Measurements from ENCODE around the gene SH3D21. TPM values are rescaled to one million over a fixed set of nuclear protein-coding genes. Genes with fewer than 3 reads are reported as not detected.

Gene SH3D21
- total RNA-seq, 1 donor from 2014 or later, result 1.7 TPM

DNA sequence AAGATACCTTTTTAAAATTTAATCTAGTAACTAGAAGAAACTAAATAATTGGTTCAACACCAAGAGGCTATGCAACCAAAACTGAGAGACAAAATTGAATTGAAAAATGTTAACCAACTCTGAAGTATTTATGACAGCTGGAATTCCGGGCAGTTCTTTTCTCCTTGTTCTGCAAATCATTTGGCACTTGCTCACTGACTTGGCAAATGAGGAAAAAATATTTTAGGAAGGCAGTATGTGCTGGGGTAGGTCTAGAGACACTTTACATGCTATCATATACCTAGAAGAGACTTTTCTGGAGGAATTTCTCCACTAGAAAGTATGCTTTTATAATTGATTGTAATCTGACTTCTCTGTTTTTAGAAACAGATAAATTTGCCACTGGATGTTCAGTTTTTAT lies 22.1 kb upstream of the SH3D21 start:
- H3K27me3 ChIP-seq (ENCODE audit: control insufficient read depth, insufficient read depth, low read length), result no peaks in the 10 kb centered on the region
- no peak for DNase-seq (ENCODE audit: low read depth)
- TF ChIP-seq, protein P1, sequence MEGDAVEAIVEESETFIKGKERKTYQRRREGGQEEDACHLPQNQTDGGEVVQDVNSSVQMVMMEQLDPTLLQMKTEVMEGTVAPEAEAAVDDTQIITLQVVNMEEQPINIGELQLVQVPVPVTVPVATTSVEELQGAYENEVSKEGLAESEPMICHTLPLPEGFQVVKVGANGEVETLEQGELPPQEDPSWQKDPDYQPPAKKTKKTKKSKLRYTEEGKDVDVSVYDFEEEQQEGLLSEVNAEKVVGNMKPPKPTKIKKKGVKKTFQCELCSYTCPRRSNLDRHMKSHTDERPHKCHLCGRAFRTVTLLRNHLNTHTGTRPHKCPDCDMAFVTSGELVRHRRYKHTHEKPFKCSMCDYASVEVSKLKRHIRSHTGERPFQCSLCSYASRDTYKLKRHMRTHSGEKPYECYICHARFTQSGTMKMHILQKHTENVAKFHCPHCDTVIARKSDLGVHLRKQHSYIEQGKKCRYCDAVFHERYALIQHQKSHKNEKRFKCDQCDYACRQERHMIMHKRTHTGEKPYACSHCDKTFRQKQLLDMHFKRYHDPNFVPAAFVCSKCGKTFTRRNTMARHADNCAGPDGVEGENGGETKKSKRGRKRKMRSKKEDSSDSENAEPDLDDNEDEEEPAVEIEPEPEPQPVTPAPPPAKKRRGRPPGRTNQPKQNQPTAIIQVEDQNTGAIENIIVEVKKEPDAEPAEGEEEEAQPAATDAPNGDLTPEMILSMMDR (IDR thresholded peaks at IDR 0.05; ENCODE audit: insufficient read depth, low read length, poor library complexity, severe bottlenecking), result no peak
- no peak overlapping the region for H3K4me3 ChIP-seq (ENCODE audit: low read depth, low read length)
- peaks cover 3% of the 10 kb centered on the region for H3K36me3 ChIP-seq (ENCODE audit: control insufficient read depth, insufficient read depth, low read length)

DNA sequence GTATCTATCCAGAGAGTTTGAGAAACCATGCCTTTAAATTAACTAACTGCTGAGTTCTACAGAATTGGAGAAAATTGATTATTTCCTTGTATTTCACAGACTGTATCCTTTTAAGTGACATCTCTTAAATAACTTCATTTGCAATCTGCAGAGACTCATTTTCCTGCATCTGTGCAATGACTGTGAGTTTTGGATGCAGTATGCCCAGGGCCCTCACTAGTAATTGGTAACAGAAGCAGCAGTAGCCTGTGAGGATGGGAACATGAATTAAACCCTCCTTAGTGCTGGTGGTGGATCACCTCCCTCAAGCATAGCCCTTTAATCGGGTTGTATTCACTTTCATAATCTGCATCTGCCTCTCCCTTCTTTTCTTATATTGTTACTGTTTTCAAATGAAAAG lies 21.7 kb upstream of the SH3D21 start:
- peaks cover 3% of the 10 kb centered on the region for H3K36me3 ChIP-seq (ENCODE audit: control insufficient read depth, insufficient read depth, low read length)
- no peak overlapping the region for H3K4me3 ChIP-seq (ENCODE audit: low read depth, low read length)
- no peaks in the 10 kb centered on the region for H3K27me3 ChIP-seq (ENCODE audit: control insufficient read depth, insufficient read depth, low read length)
- DNase-seq (ENCODE audit: low read depth), result no peak
- TF ChIP-seq, protein P1 (IDR thresholded peaks at IDR 0.05; ENCODE audit: insufficient read depth, low read length, poor library complexity, severe bottlenecking), result no peak

DNA sequence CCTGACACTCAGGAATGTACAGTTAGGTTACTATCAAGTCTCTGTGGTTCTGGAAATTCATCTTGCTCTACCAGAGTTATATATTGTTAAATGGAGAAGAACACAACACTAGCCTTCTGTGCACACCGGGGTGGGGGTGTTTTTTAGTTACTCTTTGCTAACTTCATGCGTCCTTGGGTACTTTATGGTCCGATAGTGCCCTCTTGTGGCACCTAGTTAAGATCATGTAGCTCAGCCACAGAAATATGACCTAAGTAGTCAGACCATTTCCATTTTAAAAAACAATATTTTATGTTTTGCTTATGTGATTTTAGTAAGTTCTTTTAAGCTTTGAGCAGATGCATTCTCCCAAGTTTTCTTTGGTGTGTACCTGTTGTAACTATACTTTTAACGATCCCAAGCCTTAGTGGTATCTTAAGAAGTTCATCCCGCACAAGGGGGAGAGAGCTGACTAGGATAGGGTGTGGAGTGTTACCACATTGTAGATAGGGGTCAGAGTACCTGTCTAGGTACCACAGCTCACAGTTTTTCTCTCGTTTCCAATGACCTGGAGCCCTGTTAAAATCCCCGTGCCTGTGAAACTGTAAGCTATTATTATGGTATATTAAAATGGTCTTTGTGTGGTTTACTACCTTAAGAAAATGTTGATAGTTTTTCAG lies 20.6 kb upstream of the SH3D21 start:
- H3K36me3 ChIP-seq (ENCODE audit: control insufficient read depth, insufficient read depth, low read length), result peaks cover 3% of the 10 kb centered on the region
- H3K4me3 ChIP-seq (ENCODE audit: low read depth, low read length), result no peak overlapping the region
- peak; percentile 50 for DNase-seq (ENCODE audit: low read depth)
- H3K27me3 ChIP-seq (ENCODE audit: control insufficient read depth, insufficient read depth, low read length), result no peaks in the 10 kb centered on the region
- TF ChIP-seq, protein P1 (IDR thresholded peaks at IDR 0.05; ENCODE audit: insufficient read depth, low read length, poor library complexity, severe bottlenecking), result peak; percentile 68

GRCh38 chr1:36286802-36287201 lies 19.4 kb upstream of the SH3D21 start:
- TF ChIP-seq, protein P1 (IDR thresholded peaks at IDR 0.05; ENCODE audit: insufficient read depth, low read length, poor library complexity, severe bottlenecking), result no peak
- Histone ChIP-seq H3K4me3 (ENCODE audit: low read depth, low read length) (no peak overlapping the region), H3K27me3 (ENCODE audit: control insufficient read depth, insufficient read depth, low read length) (no peaks in the 10 kb centered on the region), H3K36me3 (ENCODE audit: control insufficient read depth, insufficient read depth, low read length) (peaks cover 3% of the 10 kb centered on the region)
- DNase-seq (ENCODE audit: low read depth), result no peak

DNA sequence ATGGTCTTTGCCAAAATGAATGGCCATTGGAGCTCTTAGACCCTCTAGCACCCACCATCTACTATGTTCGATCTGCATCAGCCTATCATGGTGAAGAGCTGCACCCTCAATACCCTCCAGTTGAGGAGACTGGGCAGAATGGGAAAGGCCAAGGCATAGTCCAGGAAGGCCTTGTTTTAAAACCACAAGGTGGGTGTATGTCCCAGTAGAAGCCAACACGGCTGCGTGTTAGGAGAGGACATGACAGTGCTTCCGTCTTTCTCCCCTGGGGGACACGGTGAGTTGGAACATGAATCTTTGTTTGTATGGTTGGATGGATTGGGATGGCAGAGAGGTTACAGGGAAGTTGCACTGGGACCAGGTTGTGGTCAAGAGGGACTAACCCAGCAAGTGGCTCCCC lies 18.6 kb upstream of the SH3D21 start:
- Histone ChIP-seq H3K27me3 (ENCODE audit: control insufficient read depth, insufficient read depth, low read length) (no peaks in the 10 kb centered on the region), H3K36me3 (ENCODE audit: control insufficient read depth, insufficient read depth, low read length) (peaks cover 3% of the 10 kb centered on the region), H3K4me3 (ENCODE audit: low read depth, low read length) (no peak overlapping the region)
- TF ChIP-seq, protein P1 (IDR thresholded peaks at IDR 0.05; ENCODE audit: insufficient read depth, low read length, poor library complexity, severe bottlenecking), result no peak
- DNase-seq (ENCODE audit: low read depth), result no peak

- Histone ChIP-seq H3K36me3 (ENCODE audit: control insufficient read depth, insufficient read depth, low read length) (peaks cover 3% of the 10 kb centered on the region), H3K27me3 (ENCODE audit: control insufficient read depth, insufficient read depth, low read length) (no peaks in the 10 kb centered on the region), H3K4me3 (ENCODE audit: low read depth, low read length) (no peak overlapping the region)
- TF ChIP-seq, protein P1 (IDR thresholded peaks at IDR 0.05; ENCODE audit: insufficient read depth, low read length, poor library complexity, severe bottlenecking), result no peak
- DNase-seq (ENCODE audit: low read depth), result no peak
Observed at GRCh38 chr1:36295390-36295789, 10.8 kb upstream of the SH3D21 start.
